Measurements from ENCODE around the gene CES1. TPM values are rescaled to one million over a fixed set of nuclear protein-coding genes. Genes with fewer than 3 reads are reported as not detected.
"Not testable (repeated sequence)": the region's sequence is repeated elsewhere in the genome, so short reads cannot be mapped to it uniquely, and the experiment has no call there.

Gene CES1
- total RNA-seq, 4 donors from 2014 or later: 2.6 to 10.8 (median 5.1) TPM

GRCh38 chr16:55834049-55834448 is 1.2 kb upstream of the CES1 start:
- DNase-seq: no peak
- intact Hi-C loops (cut with DNase I): no loop called here
- TF ChIP-seq CTCF (IDR thresholded peaks at IDR 0.05) (no peak), POLR2A (IDR thresholded peaks at IDR 0.05) (no peak)
- 79 to 81% methylated on average over 7 of the region's 7 CpGs for WGBS, 2 donors
- H3K36me3 ChIP-seq: no peaks in the 10 kb centered on the region
- no peaks in the 10 kb centered on the region for H3K9me3 ChIP-seq
- no peak overlapping the region for H3K4me3 ChIP-seq (replicated peaks in 1 of 3)
- H3K4me1 ChIP-seq: no peaks in the 10 kb centered on the region
- no peaks in the 10 kb centered on the region for H3K27me3 ChIP-seq
- no peak overlapping the region for H3K27ac ChIP-seq

GRCh38 chr16:55832425-55832772 is 497 bp downstream of the CES1 start:
- no peaks in the 10 kb centered on the region for H3K27me3 ChIP-seq
- 88 to 92% methylated on average over 16 to 17 of the region's 17 CpGs for WGBS, 2 donors
- TF ChIP-seq CTCF (IDR thresholded peaks at IDR 0.05): no peak
- no peak for TF ChIP-seq POLR2A (IDR thresholded peaks at IDR 0.05)
- no peak overlapping the region for H3K27ac ChIP-seq
- intact Hi-C loops (cut with DNase I): no loop called here
- no peaks in the 10 kb centered on the region for H3K36me3 ChIP-seq
- H3K4me3 ChIP-seq (replicated peaks in 1 of 3): no peak overlapping the region
- DNase-seq: no peak
- H3K9me3 ChIP-seq: no peaks in the 10 kb centered on the region
- H3K4me1 ChIP-seq: no peaks in the 10 kb centered on the region

GRCh38 chr16:55830658-55831294 is 2.1 kb downstream of the CES1 start:
- DNase-seq: no peak
- Histone ChIP-seq H3K4me1 (no peaks in the 10 kb centered on the region), H3K9me3 (no peaks in the 10 kb centered on the region), H3K4me3 (replicated peaks in 1 of 3) (no peak overlapping the region), H3K27ac (no peak overlapping the region), H3K36me3 (no peaks in the 10 kb centered on the region), H3K27me3 (no peaks in the 10 kb centered on the region)
- 69 to 77% methylated on average over 6 of the region's 6 CpGs for WGBS, 2 donors
- intact Hi-C loops (cut with DNase I): no loop called here
- no peak for TF ChIP-seq POLR2A (IDR thresholded peaks at IDR 0.05)
- no peak for TF ChIP-seq CTCF (IDR thresholded peaks at IDR 0.05)

GRCh38 chr16:55829232-55829631 is 3.7 kb downstream of the CES1 start:
- intact Hi-C loops (cut with DNase I): not testable (repeated sequence)

GRCh38 chr16:55828680-55829079 is 4.2 kb downstream of the CES1 start:
- TF ChIP-seq CTCF (IDR thresholded peaks at IDR 0.05): no peak
- no peak for TF ChIP-seq POLR2A (IDR thresholded peaks at IDR 0.05)
- no peaks in the 10 kb centered on the region for H3K36me3 ChIP-seq
- H3K4me1 ChIP-seq: no peaks in the 10 kb centered on the region
- intact Hi-C loops (cut with DNase I): no loop called here
- H3K4me3 ChIP-seq (replicated peaks in 1 of 3): no peak overlapping the region
- H3K27me3 ChIP-seq: no peaks in the 10 kb centered on the region
- no peak for DNase-seq
- no peaks in the 10 kb centered on the region for H3K9me3 ChIP-seq
- H3K27ac ChIP-seq: no peak overlapping the region
- 72 to 76% methylated on average over 10 of the region's 10 CpGs for WGBS, 2 donors

More at GRCh38 chr16:55829232-55829631, 3.7 kb downstream of the CES1 start:
- H3K9me3 ChIP-seq; H3K27ac ChIP-seq; H3K4me3 ChIP-seq (replicated peaks in 1 of 3); DNase-seq; H3K36me3 ChIP-seq; H3K4me1 ChIP-seq; H3K27me3 ChIP-seq: not testable (repeated sequence)
- WGBS, 2 donors: 91% methylated on average over 3 of the region's 3 CpGs

All from thyroid gland (tissue), 4 donors.